BLaER1 (cell line): Measurements from ENCODE around the gene CH25H.
A peak's percentile ranks its signal among the peaks of the same experiment; 100 is the strongest.

Source experiments
- H3K27ac ChIP-seq: shearing (Covaris generic); formaldehyde crosslinking; 2 replicates; pipeline ENCODE4 v1.8.1; 2022
- H3K27me3 ChIP-seq: shearing (Covaris generic); formaldehyde crosslinking; 2 replicates; pipeline ENCODE4 v1.8.1; 2022
- H3K36me3 ChIP-seq: shearing (Covaris generic); formaldehyde crosslinking; 2 replicates; pipeline ENCODE4 v1.8.1; 2022
- H3K4me1 ChIP-seq: shearing (Covaris generic); formaldehyde crosslinking; 2 replicates; pipeline ENCODE4 v1.8.1; 2022
- H3K4me2 ChIP-seq: shearing (Covaris generic); formaldehyde crosslinking; 2 replicates; pipeline ENCODE4 v1.8.1; 2022
- H3K4me3 ChIP-seq: shearing (Covaris generic); formaldehyde crosslinking; 2 replicates; pipeline ENCODE4 v1.8.1; 2022
- H3K9ac ChIP-seq: shearing (Covaris generic); formaldehyde crosslinking; 2 replicates; pipeline ENCODE4 v1.8.1; 2022
- H3K9me3 ChIP-seq: shearing (Covaris generic); formaldehyde crosslinking; 2 replicates; pipeline ENCODE4 v1.8.1; 2022
- H4K20me1 ChIP-seq: shearing (Covaris generic); formaldehyde crosslinking; 2 replicates; pipeline ENCODE4 v1.8.1; 2022
- Cebpa-rat ChIP-seq: shearing (Covaris generic); IDR thresholded peaks from 2 replicates; pipeline ENCODE4 v1.8.1; 2022

Gene CH25H

GRCh38 chr10:89242840-89243568, 35.9 kb upstream of the CH25H start:
- TF ChIP-seq Cebpa-rat, result no peak
- no peaks in the 10 kb centered on the region for H3K27me3 ChIP-seq
- H3K4me1 ChIP-seq, result peaks cover 54% of the 10 kb centered on the region
- H4K20me1 ChIP-seq, result no peaks in the 10 kb centered on the region
- H3K36me3 ChIP-seq, result peaks cover 20% of the 10 kb centered on the region
- no peak overlapping the region; the same call in 1 of the 2 replicates for H3K4me3 ChIP-seq
- H3K9ac ChIP-seq, result peak overlapping the region; percentile 30; the same call in 1 of the 2 replicates
- H3K4me2 ChIP-seq, result peak overlapping the region; percentile 83
- H3K9me3 ChIP-seq, result no peaks in the 10 kb centered on the region
- peak overlapping the region; percentile 67 for H3K27ac ChIP-seq

- no peak for TF ChIP-seq Cebpa-rat
- Histone ChIP-seq H3K4me1 (peaks cover 54% of the 10 kb centered on the region), H4K20me1 (no peaks in the 10 kb centered on the region), H3K9me3 (no peaks in the 10 kb centered on the region), H3K27me3 (no peaks in the 10 kb centered on the region), H3K4me2 (peak overlapping the region; percentile 83), H3K9ac (no peak overlapping the region), H3K4me3 (no peak overlapping the region), H3K36me3 (peaks cover 20% of the 10 kb centered on the region), H3K27ac (peak overlapping the region; percentile 67)
These were observed 35.2 kb upstream of the CH25H start for GRCh38 chr10:89242345-89242684.

GRCh38 chr10:89241486-89242344, 34.6 kb upstream of the CH25H start:
- no peaks in the 10 kb centered on the region for H3K27me3 ChIP-seq
- no peak for TF ChIP-seq Cebpa-rat
- peaks cover 54% of the 10 kb centered on the region for H3K4me1 ChIP-seq

GRCh38 chr10:89241026-89241425, 33.9 kb upstream of the CH25H start:
- H3K4me3 ChIP-seq, result no peak overlapping the region
- H3K9ac ChIP-seq, result no peak overlapping the region
- peaks cover 20% of the 10 kb centered on the region for H3K36me3 ChIP-seq
- H3K4me1 ChIP-seq, result peaks cover 51% of the 10 kb centered on the region
- H3K4me2 ChIP-seq, result peak overlapping the region; percentile 83; the same call in 1 of the 2 replicates
- no peaks in the 10 kb centered on the region for H4K20me1 ChIP-seq
- no peaks in the 10 kb centered on the region for H3K27me3 ChIP-seq
- no peak overlapping the region for H3K27ac ChIP-seq
- no peaks in the 10 kb centered on the region for H3K9me3 ChIP-seq
- TF ChIP-seq Cebpa-rat, result no peak

More at GRCh38 chr10:89241486-89242344, 34.6 kb upstream of the CH25H start:
- Histone ChIP-seq H3K36me3 (peaks cover 20% of the 10 kb centered on the region), H3K27ac (peak overlapping the region; percentile 67), H3K9ac (no peak overlapping the region), H3K4me3 (no peak overlapping the region), H3K4me2 (peak overlapping the region; percentile 83), H4K20me1 (no peaks in the 10 kb centered on the region), H3K9me3 (no peaks in the 10 kb centered on the region)

GRCh38 chr10:89240519-89240918, 33.4 kb upstream of the CH25H start:
- H3K9me3 ChIP-seq, result no peaks in the 10 kb centered on the region
- H3K4me2 ChIP-seq, result no peak overlapping the region
- H3K9ac ChIP-seq, result no peak overlapping the region
- TF ChIP-seq Cebpa-rat, result no peak
- H3K27me3 ChIP-seq, result no peaks in the 10 kb centered on the region
- H3K4me3 ChIP-seq, result no peak overlapping the region
- H3K4me1 ChIP-seq, result peaks cover 46% of the 10 kb centered on the region
- peaks cover 20% of the 10 kb centered on the region for H3K36me3 ChIP-seq
- no peaks in the 10 kb centered on the region for H4K20me1 ChIP-seq
- no peak overlapping the region for H3K27ac ChIP-seq

- no peak overlapping the region for H3K27ac ChIP-seq
- H3K36me3 ChIP-seq, result peaks cover 34% of the 10 kb centered on the region
- no peak overlapping the region for H3K9ac ChIP-seq
- peaks cover 35% of the 10 kb centered on the region for H3K4me1 ChIP-seq
- H3K4me3 ChIP-seq, result no peak overlapping the region
- no peak overlapping the region for H3K4me2 ChIP-seq
- no peaks in the 10 kb centered on the region for H3K9me3 ChIP-seq
- no peaks in the 10 kb centered on the region for H3K27me3 ChIP-seq
- no peak for TF ChIP-seq Cebpa-rat
- H4K20me1 ChIP-seq, result no peaks in the 10 kb centered on the region
These were observed 32.0 kb upstream of the CH25H start for GRCh38 chr10:89238956-89239644.

- no peaks in the 10 kb centered on the region for H4K20me1 ChIP-seq
- H3K4me1 ChIP-seq, result peaks cover 35% of the 10 kb centered on the region
- no peaks in the 10 kb centered on the region for H3K27me3 ChIP-seq
- no peak overlapping the region for H3K4me2 ChIP-seq
- no peak overlapping the region for H3K27ac ChIP-seq
- H3K9me3 ChIP-seq, result no peaks in the 10 kb centered on the region
- no peak for TF ChIP-seq Cebpa-rat
- peaks cover 37% of the 10 kb centered on the region for H3K36me3 ChIP-seq
- H3K9ac ChIP-seq, result no peak overlapping the region
- H3K4me3 ChIP-seq, result no peak overlapping the region
These were observed 30.7 kb upstream of the CH25H start for GRCh38 chr10:89237849-89238248.

- Histone ChIP-seq H3K36me3 (peaks cover 41% of the 10 kb centered on the region), H3K27ac (no peak overlapping the region), H3K27me3 (no peaks in the 10 kb centered on the region), H3K4me1 (peaks cover 25% of the 10 kb centered on the region), H4K20me1 (no peaks in the 10 kb centered on the region), H3K4me3 (no peak overlapping the region), H3K9ac (no peak overlapping the region), H3K9me3 (no peaks in the 10 kb centered on the region), H3K4me2 (no peak overlapping the region)
- no peak for TF ChIP-seq Cebpa-rat
These were observed 29.2 kb upstream of the CH25H start for GRCh38 chr10:89236226-89236797.

- Histone ChIP-seq H3K36me3 (peaks cover 41% of the 10 kb centered on the region), H3K9me3 (no peaks in the 10 kb centered on the region), H4K20me1 (no peaks in the 10 kb centered on the region), H3K4me3 (no peak overlapping the region), H3K4me2 (no peak overlapping the region), H3K27ac (no peak overlapping the region), H3K27me3 (no peaks in the 10 kb centered on the region), H3K4me1 (peaks cover 21% of the 10 kb centered on the region), H3K9ac (no peak overlapping the region)
- no peak for TF ChIP-seq Cebpa-rat
These were observed 28.1 kb upstream of the CH25H start for GRCh38 chr10:89235073-89235798.
